ENCODE measurements around the gene LITAF.

Gene LITAF

DNA sequence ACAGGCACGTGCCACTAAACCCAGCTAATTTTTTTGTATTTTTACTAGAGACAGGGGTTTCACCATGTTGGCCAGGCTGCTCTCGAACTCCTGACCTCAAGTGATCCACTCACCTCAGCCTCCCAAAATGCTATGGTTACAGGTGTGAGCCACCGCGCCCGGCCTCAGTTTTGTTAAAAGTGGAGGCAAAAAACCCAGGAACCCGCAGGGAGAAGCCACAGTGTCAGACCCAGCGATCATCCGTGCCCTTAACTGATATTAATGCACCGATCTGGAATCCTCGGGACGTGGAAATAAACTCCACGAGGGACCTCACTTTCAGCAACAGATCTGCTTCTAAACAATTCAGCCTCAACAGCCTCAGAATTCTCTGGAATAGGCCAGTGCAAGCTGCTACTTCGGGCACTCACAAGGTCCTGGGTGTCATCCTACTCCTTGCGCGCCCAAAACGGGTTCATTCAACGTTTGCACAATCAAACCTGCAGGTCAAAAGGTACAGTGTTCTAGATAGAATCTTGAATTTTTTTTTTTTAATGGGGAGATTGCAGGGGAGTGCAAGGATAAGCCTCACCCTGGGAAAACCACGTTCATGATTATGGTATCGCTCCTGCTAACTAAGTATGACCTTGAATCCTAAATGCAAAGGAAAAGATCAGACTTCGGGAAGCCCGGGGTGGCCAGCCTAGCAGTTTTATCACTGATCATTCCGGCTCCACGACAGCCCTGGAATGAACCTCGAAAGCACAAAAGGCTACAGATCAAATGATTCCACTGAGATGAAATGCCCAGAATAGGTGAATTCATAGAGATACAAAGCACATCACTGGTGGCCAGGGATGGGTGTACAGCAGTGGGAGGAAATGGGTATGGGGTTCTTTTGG is 22.4 kb downstream of the LITAF start:
- Mint-ChIP-seq H3K4me1 (peaks cover 35% of the 10 kb centered on the region), H3K27me3 (ENCODE audit: low read depth) (no peaks in the 10 kb centered on the region)

DNA sequence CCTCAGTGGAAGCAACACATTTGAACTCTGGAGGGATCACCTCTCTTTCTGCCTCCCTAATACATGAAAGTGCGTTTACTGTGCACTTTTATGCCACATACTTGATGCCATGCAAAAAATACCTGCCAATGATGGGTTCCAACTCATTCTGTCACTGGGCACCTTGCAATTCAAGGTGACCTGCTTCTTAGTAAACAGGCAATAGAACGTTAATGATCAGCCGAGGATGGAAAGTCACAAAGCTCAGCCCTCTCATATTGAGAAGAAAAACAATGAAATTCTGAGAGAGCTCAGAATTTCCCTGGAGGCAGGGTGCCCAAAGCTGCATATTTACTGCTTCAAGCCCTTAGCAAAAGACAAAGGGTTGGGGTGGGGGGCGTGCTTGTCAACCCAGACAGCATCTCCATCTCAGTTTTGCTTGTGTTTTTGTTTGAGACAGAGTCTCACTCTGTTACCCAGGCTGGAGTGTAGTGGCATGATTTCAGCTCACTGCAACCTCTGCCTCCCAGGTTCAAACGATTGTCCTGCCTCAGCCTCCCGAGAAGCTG is 23.2 kb downstream of the LITAF start:
- Mint-ChIP-seq H3K4me1 (peaks cover 37% of the 10 kb centered on the region), H3K9me3 (no peaks in the 10 kb centered on the region), H3K27me3 (ENCODE audit: low read depth) (no peaks in the 10 kb centered on the region), H3K36me3 (ENCODE audit: low read depth) (peaks cover 8% of the 10 kb centered on the region), H3K27ac (peak overlapping the region; percentile 63 to 88 (median 76)), H3K4me3 (no peak overlapping the region)
- TF ChIP-seq, protein P1, sequence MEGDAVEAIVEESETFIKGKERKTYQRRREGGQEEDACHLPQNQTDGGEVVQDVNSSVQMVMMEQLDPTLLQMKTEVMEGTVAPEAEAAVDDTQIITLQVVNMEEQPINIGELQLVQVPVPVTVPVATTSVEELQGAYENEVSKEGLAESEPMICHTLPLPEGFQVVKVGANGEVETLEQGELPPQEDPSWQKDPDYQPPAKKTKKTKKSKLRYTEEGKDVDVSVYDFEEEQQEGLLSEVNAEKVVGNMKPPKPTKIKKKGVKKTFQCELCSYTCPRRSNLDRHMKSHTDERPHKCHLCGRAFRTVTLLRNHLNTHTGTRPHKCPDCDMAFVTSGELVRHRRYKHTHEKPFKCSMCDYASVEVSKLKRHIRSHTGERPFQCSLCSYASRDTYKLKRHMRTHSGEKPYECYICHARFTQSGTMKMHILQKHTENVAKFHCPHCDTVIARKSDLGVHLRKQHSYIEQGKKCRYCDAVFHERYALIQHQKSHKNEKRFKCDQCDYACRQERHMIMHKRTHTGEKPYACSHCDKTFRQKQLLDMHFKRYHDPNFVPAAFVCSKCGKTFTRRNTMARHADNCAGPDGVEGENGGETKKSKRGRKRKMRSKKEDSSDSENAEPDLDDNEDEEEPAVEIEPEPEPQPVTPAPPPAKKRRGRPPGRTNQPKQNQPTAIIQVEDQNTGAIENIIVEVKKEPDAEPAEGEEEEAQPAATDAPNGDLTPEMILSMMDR (IDR thresholded peaks at IDR 0.05; ENCODE audit: unreplicated experiment in 3 of 3) = no peak

More for the DNA sequence above, 22.4 kb downstream of the LITAF start:
- Mint-ChIP-seq H3K27ac (peak overlapping the region in 1 of 3 experiments; percentile 68), H3K9me3 (no peaks in the 10 kb centered on the region), H3K4me3 (no peak overlapping the region), H3K36me3 (ENCODE audit: low read depth) (peaks cover 8% of the 10 kb centered on the region)
- TF ChIP-seq, protein P1 (IDR thresholded peaks at IDR 0.05; ENCODE audit: unreplicated experiment in 3 of 3) = no peak

DNA sequence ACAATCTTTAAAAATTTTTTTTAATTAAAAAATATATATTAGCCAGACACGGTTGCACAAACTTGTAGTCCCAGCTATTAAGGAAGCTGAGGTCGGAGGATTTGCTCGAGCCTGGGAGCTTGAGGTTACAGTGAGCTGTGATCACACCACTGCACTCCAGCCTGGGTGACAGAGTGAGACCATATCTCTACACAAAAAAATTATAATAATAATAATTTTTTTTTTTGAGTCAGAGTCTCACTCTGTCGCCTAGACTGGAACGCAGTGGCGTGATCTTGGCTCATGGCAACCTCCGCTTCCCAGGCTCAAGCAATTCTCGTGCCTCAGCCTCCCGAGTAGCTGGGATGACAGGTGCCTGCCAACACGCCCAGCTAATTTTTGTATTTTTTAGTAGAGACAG is 23.8 kb downstream of the LITAF start:
- peak overlapping the region in 2 of 3 experiments; percentile 63 to 88 for H3K27ac Mint-ChIP-seq
- H3K36me3 Mint-ChIP-seq (ENCODE audit: low read depth) = peaks cover 8% of the 10 kb centered on the region

DNA sequence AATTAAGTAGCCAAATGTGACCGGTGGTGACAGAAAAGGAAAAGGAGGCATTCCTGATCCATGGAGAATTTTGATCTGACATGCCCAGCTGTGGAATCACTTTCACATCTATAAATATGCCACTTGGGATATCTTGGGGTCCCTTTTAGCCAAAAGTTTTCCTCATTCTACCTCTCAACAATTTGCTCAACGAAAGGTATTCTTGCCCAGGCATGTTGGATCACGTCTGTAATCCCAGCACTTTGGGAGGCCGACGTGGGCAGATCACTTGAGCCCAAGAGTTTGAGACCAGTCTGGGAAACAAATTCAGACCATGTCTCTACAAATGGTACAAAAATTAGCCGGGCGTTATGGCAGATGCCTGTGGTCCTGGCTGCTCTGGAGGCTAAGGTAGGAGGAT is 24.3 kb downstream of the LITAF start:
- H3K27me3 Mint-ChIP-seq (ENCODE audit: low read depth) = no peaks in the 10 kb centered on the region
- H3K36me3 Mint-ChIP-seq (ENCODE audit: low read depth) = peaks cover 10% of the 10 kb centered on the region
- no peak overlapping the region for H3K4me3 Mint-ChIP-seq
- H3K9me3 Mint-ChIP-seq = no peaks in the 10 kb centered on the region
- peaks cover 47% of the 10 kb centered on the region for H3K4me1 Mint-ChIP-seq
- H3K27ac Mint-ChIP-seq = peak overlapping the region in 2 of 3 experiments; percentile 28 to 39
- TF ChIP-seq, protein P1 (IDR thresholded peaks at IDR 0.05; ENCODE audit: unreplicated experiment in 3 of 3) = no peak

More for the DNA sequence above, 23.8 kb downstream of the LITAF start:
- Mint-ChIP-seq H3K4me1 (peaks cover 42% of the 10 kb centered on the region), H3K9me3 (no peaks in the 10 kb centered on the region), H3K4me3 (no peak overlapping the region), H3K27me3 (ENCODE audit: low read depth) (no peaks in the 10 kb centered on the region)
- TF ChIP-seq, protein P1 (IDR thresholded peaks at IDR 0.05; ENCODE audit: unreplicated experiment in 3 of 3) = no peak

DNA sequence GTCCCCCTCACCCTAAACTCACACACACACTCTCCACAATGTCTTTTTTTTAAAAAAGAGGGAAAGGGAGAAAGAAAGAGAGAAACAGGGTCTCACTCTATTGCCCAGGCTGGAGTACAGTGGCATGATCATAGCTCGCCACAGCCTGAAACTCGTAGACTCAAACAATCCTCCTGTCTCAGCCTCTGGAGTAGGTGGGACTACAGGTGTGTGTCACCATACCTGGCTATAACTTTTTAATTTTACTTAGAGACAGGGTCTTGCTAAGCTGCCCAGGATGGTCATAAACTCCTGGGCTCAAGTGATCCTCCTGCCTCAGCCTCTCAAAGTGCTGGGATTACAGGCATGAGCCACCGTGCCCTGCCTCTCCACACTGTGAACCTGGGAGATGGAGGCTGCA is 24.9 kb downstream of the LITAF start:
- TF ChIP-seq, protein P1 (IDR thresholded peaks at IDR 0.05; ENCODE audit: unreplicated experiment in 3 of 3) = no peak
- H3K9me3 Mint-ChIP-seq = peaks cover 2% of the 10 kb centered on the region
- no peaks in the 10 kb centered on the region for H3K27me3 Mint-ChIP-seq (ENCODE audit: low read depth)
- H3K27ac Mint-ChIP-seq = peak overlapping the region; percentile 72 to 98 (median 81)
- H3K4me3 Mint-ChIP-seq = no peak overlapping the region
- H3K36me3 Mint-ChIP-seq (ENCODE audit: low read depth) = peaks cover 16% of the 10 kb centered on the region
- peaks cover 49% of the 10 kb centered on the region for H3K4me1 Mint-ChIP-seq

Measured in nephron (organoid).